Vagina (tissue), 2 donors: ENCODE results near the gene PDYN.

Source experiments
- CTCF ChIP-seq, 3 experiments: fragments of 450-650 bp in 2 of 3; fragments of 200-600 bp in 1 of 3; sonication (generic) in 1 of 3; IDR thresholded peaks; one replicate each; pipeline ENCODE4 v1.5.1; 2017 to 2019; ENCODE audit warnings: antibody characterized with exemption in 3 of 3, mild to moderate bottlenecking in 2 of 3, moderate library complexity in 2 of 3
- POLR2A ChIP-seq, 2 donors: fragments of 450-650 bp; IDR thresholded peaks; one replicate each; pipeline ENCODE4 v1.6.1; 2017; ENCODE audit warnings: antibody characterized with exemption in 2 of 2, mild to moderate bottlenecking in 2 of 2, moderate library complexity in 2 of 2
- POLR2AphosphoS5 ChIP-seq, 2 donors: sonication (generic); formaldehyde crosslinking; IDR thresholded peaks; one replicate each; pipeline ENCODE4 v1.9.0; 2017; ENCODE audit warnings: antibody characterized with exemption in 2 of 2, mild to moderate bottlenecking in 2 of 2, low read depth in 1 of 2; ENCODE audit not compliant: insufficient read depth in 1 of 2

GRCh38 chr20:1930165-1930564, 63.7 kb downstream of the PDYN start:
- TF ChIP-seq CTCF (IDR thresholded peaks at IDR 0.05) (no peak), POLR2A (IDR thresholded peaks at IDR 0.05) (no peak), POLR2AphosphoS5 (IDR thresholded peaks at IDR 0.05; ENCODE audit: insufficient read depth in 1 of 2, low read depth in 1 of 2) (no peak)
